Jurkat, Clone E6-1 (cell line): ENCODE measurements around the gene CRHBP.
"Not testable (repeated sequence)": the region's sequence is repeated elsewhere in the genome, so short reads cannot be mapped to it uniquely, and the experiment has no call there.

ENCODE experiments used
- DNase-seq: peaks from one replicate; pipeline ENCODE4 v3.0.0-alpha.2; 2011; ENCODE audit warnings: low read depth, low spot score
- H3K4me3 ChIP-seq: 2 replicates; pipeline ENCODE4 v1.5.1; 2011; ENCODE audit warnings: mild to moderate bottlenecking, low read length, control low read depth, moderate library complexity

The CRHBP gene

DNA sequence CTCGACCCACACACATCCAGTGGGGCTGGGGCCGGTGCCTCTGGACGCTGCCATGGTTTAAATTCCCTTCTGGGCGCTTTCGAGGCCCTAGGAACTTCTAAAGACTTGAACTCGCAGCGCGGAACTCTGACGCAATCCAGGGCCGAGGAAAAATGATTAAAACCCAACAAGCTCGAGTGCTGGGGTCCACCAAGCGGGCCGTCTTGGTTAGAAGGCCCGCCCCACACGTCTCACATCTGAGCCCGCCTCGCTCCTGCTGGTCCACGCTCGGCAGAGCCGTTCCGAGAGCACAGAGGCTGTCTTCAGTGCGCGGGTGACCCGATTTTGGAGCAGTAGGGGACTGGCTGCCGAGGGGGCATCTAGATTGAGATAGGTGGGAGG is 1.5 kb downstream of the CRHBP start:
- no peak for DNase-seq
- H3K4me3 ChIP-seq: no peak overlapping the region

DNA sequence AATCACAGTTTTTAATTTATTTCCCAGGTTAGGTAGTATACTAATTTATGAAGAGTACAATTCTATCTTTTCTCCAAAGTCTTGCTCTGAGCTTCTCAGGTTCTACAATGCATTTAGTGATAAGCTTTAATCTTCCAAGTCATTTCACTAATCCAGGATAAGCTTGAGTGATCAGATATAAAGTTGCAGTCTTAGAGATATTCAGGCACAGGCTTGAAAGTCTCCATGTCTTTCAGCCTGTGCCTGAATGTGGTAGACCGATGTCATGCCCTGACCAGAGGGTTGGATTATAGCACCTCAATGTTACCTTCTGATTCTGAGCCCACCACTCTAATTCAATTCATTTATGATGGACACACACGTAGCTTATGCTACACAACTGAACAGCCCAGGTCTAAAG is 3.2 kb downstream of the CRHBP start:
- H3K4me3 ChIP-seq: no peak overlapping the region
- DNase-seq: no peak

DNA sequence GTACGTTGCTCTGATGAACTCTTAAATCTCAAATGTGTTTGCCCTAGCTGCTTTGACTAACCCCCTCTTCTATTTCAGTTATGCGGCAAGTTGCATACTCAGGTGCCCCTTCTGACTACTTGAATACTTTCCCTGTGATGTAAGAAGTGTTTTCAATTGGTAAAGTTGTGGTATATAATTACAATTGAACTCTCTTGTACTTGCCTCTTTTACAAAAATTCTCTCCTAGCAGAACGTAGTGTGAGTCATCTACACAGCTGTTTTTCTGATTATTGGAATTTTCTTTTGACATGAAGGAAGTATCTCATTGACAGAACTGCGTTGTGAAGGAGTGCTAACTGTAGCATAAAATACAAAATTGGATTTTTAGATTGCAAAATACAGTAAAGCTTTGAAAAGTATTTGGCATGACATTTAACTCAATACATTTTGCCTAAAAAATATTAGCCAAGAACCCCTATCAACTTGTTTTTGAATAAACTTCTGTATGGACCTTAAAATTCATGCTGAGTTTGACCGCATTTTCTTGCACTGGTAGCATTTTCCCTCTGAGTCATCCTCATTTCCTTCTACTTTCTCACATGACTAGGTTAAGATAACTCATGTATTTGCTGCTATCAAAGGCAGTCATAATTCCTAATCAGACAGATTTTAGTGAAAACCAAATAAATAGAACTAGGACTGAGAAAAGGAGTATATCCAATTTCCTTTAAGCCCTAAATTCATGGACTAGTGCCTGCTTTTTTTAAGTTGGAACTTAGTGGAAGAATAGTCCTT is 6.3 kb downstream of the CRHBP start:
- no peak overlapping the region for H3K4me3 ChIP-seq
- DNase-seq: no peak

DNA sequence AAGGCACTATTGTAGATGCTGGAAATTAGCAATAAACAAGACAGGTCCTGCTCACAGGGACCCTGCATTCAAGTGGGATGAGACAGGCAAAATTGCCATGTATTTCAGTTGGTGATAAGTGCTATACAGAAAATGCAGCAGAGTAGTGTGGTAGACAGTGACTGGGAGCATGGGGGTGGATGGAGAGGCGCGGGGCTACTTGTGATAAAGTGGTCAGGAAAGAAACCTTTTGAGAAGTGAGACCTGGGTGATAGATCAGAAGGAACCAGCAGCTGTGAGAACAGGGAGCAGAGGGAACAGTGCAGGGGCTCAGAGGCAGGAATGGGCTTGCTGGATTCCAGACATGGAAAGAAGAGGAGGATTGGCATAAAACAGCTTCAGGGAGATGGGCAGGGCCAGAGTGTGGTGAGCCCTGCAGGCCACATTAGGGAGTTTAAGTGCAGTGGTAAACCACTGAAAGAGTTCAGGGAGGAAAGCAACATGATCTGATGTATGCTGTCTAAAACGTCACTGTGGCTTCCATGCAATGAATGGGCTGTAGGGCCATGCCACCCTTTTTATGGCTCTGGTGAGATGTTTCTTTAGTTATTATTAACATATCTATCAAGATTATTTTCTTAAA is 7.3 kb downstream of the CRHBP start:
- peak; percentile 11 for DNase-seq
- H3K4me3 ChIP-seq: no peak overlapping the region

DNA sequence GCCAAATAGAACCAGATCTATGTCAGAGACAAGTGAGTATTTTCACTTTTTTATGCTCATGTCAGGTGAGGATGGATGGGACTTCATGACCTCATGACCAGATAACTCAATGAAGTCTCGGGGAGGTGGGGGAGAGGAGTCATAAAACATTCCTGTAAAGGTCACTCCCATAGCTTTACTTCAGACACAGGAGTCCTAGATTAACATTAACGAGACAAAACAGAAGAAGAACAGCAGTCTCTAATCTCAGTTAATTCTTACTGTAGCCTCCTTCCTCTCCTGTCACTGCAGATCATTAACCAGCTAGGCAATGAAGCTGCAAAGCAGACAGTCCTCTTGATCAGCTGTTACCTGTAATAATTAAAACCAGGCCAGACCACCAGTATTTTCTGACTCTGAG is 11.2 kb downstream of the CRHBP start:
- DNase-seq: no peak
- H3K4me3 ChIP-seq: no peak overlapping the region

DNA sequence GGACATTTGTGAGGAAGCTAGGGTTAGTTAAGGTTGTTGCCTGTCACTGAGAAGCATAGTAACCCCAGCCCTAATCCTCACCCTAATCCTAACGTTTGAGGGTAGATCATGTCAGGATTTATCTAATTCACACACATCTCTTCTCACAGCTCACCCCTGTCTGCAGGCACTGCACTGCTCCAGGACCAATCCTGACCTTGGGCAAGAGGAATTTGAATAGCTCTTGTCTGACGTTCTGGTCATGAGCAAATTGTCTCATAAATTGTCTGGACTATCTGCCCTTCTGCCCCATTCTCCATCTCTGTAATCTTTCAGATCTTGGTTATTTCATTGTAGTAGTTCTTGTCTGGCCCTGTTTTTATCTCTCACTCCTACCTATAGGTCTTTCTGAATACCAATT is 18.7 kb downstream of the CRHBP start:
- DNase-seq: no peak
- H3K4me3 ChIP-seq: no peak overlapping the region

DNA sequence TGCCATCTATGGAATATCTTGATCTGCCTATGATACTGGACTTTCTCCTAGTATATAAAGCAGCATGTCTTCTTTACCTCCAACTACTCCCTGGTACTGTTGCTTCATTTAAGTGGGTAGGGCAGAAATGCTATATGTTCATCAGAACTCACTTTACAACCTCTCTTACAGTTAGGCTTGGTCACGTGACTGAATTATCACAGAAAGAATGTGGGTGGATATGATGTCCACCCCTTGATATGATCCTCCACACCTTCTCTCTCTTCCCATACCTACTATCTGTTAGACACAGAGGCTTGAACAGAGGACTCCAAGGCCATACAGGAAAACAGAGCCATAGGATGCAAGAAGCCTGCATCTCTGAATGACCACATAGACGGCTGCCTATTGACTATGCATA is 19.8 kb downstream of the CRHBP start:
- H3K4me3 ChIP-seq: no peak overlapping the region
- no peak for DNase-seq

DNA sequence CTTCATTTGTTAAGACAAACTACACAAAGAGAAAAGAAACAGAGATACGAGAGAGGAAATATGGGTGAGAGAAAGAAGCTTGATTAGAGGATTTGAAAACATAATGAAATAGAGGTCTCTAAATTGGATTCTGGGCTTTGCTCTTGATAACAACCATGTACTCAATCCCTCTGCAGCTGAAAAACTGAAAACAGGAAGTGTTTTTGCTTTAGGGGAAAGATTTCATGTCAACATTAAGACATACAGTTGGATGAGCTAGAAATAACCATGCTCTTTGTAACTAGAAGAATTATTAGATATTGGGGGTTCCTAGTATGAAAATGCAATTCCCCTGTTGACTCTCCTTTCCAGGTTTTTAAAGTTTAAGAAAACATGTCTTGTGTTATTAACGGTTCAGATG is 21.9 kb downstream of the CRHBP start:
- DNase-seq: no peak
- no peak overlapping the region for H3K4me3 ChIP-seq

DNA sequence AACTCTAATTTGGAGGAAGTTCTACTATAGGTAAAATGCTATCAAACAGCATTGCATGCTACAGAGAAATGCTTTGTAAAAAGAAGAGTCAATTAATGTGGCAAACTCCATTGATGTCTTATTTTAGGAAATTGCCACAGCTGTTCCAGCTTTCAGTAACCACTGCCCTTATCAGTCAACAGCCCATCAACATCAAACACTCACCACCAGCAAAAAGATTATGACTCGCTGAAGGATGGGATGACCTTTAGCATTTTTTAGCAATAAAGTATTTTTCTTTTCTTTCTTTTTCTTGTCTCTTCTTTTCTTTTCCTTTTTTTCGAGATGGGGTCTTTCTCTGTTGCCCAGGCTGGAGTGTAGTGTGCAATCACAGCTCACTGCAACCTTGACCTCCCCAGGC is 26.0 kb downstream of the CRHBP start:
- no peak overlapping the region for H3K4me3 ChIP-seq

DNA sequence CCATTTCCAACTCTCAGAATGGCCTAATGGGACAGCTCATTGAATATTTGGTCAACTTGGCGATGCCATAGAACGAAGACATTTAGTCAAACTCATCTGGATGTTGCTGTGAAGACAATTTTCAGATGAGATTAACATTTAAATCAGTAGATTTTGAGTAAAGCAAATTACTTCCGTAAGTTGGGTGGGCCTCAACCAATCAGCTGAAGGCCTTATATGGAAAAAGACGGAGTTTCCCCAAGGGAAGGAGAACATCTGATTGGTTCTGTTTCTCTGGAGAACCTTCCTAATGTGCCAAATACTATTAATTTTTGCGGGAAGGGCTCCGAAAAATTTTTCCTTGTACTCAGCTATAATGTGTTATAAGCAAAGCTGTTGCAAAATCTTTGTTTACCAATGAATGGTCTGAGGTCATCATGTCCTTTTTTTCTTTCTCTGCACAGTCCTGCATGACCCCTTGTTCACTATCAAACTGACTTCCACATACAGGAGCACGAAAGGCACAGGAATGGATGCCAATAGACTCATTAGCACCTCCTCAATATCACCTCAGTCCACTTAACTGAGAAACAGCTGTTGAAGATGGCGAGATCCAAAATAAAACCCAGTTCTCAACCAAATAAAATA is 27.8 kb downstream of the CRHBP start:
- no peak overlapping the region for H3K4me3 ChIP-seq
- DNase-seq: no peak

More for the DNA sequence above, 26.0 kb downstream of the CRHBP start:
- no peak for DNase-seq

DNA sequence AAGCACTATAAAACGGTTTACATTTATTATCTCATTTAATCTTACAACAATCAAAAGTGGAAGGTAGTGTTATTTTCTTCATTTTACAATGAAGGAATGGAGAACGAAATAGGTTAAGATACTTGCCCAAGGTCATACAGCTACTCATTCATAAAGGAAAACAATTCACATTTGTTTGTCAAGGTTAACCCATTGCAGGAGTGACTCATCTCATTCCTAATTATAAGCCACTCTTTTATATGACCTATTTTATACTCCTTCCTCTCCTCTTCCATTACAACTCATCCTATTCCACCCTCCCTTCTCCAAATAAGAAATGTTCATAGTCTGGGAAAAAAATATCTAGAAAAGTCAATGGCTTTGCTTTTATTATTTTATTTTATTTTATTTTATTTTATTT is 29.6 kb downstream of the CRHBP start:
- no peak for DNase-seq
- no peak overlapping the region for H3K4me3 ChIP-seq

DNA sequence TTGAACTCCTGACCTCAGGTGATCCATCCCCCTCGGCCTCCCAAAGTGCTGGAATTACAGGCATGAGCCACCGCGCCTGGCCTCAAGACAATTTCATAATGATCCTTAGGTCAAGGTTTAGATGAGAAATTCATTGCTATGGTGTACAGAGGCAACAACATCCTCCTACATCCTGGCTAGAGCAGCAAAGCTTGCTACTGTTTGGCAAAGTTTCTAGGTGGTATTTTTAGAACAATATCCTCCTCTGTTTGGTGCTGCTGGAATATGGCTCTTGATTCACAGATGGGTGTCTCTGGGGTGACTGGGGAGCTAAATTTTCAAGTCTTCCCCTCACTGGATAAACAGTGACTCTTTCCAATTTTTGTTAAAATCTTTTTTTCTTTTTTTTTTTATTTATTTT is 30.6 kb downstream of the CRHBP start:
- no peak for DNase-seq

DNA sequence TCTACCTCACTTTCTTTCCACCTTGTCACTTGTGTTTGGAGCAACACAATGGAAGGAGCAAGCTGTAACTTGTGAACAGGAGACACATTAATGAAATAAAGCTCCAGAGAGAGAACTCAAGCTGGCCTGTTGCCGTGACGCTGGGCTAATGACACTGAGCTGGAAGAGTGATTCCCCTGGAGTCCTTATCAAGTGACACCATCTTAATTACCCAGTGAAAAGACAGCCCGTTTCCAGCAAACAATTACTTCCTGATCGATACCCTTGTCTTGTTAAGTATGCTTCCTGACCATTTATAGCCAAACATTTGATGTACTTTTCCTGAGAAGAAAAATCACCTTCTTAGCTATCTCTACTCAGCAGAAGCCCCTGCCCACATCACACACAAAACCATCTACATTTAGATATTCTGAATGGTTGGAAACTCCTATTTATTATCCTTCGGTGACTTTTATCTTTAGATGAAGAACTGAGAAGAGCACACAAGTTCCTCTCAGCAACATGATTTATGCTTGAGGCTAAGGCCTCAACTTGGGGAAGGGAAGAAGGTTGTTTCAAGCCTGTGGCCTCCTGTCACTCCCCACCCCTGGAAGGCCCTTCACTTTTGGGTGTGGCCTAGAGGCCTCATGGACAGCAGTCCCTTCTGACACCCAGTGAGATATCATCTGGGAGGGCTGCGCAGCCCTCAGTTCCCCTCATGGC is 34.1 kb downstream of the CRHBP start:
- DNase-seq: no peak
- H3K4me3 ChIP-seq: no peak overlapping the region

More for the DNA sequence above, 30.6 kb downstream of the CRHBP start:
- H3K4me3 ChIP-seq: no peak overlapping the region

DNA sequence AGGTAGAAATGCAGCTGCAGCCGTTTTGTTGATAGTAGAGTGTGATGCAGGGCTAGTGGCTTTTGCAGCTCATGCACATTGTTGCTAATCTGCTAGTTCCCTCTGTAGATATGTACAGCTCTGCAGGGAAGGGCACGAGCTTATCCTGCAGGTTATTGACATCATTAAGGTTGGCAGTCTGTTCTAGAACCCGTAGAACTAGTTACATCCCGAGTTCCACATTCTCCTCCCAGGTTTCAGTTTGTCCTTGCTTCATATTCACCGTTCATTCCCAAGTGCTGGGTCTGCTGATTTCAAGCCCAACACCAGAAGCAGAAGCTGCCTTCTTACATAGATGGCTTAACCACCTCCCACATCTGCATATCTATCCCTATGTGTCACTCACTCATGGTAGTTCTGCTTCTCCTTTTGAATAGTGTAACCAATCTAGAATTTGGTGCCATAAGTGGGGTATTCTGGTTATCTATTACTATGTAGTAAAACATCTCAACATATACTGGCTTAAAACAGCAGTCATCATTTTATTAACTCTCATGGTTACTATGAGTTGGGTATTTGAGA is 38.1 kb downstream of the CRHBP start:
- no peak for DNase-seq
- H3K4me3 ChIP-seq: no peak overlapping the region

DNA sequence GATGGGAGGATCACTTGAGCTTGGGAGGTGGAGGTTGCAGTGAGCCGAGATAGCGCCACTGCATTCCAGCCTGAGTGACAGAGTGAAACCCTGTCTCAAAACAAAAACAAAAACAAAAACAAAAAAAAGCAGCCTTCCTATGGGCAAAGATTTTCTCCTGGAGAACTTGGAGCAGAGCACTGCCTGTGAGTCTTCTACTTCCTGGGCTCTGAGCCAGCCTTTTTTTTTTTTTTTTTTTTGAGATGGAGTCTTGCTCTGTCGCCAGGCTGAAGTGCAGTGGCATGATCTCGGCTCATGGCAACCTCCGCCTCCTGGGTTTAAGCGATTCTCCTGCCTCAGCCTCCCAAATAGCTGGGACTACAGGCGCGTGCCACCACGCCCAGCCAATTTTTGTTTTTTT is 40.6 kb downstream of the CRHBP start:
- DNase-seq, H3K4me3 ChIP-seq: not testable (repeated sequence)

DNA sequence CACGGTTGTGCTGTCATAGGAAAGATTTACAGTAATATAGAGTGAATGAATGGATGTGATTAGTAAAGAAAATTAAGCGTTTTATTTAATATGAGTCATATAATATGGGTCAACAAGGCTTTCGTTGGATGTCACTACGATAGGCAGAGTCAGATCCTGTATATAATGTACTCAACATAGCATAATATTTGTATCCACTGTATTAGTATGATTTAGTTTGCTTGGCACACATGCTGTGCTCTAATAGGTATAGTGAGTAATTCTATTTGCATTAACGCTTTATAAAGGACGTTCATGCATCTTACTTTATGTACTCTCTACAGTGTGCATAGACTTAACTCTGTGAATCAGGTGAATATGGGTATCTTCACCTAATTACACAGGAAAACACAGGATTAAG is 41.5 kb downstream of the CRHBP start:
- DNase-seq: no peak
- no peak overlapping the region for H3K4me3 ChIP-seq

DNA sequence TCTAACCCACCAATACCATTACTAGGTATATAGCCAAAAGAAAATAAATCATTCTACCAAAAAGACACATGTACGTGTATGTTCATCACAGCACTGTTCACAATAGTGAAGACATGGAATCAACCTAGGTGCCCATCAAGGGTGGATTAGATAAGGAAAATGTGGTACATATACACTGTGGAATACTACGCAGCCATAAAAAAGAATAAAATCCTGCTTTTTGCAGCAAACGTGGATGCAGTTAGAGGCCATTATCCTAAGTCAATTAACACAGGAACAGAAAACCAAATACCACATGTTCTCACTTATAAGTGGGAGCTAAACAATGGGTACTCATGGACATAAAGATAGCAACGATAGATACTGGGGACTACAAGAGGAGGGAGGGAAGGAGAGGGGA is 45.4 kb downstream of the CRHBP start:
- not testable (repeated sequence) for H3K4me3 ChIP-seq, DNase-seq

DNA sequence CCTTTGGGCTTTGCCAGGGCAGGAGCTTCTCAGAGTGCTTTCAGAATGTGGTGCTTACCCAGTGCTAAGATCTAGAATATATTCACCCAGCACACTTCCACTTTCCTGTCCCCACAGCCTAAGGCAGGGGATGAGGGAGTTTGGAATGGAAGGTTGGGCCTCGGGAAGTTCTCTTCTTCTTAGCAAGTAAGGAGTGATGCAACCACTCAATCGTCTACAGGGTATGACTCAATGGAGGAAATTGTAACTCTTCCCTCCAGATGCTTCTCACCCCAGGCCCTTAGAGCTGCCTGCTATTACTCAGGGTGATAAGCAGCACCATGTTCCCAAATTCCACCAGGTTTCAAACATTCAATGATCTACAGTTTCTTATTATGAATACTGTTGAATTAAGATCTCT is 46.6 kb downstream of the CRHBP start:
- no peak for DNase-seq
- H3K4me3 ChIP-seq: no peak overlapping the region

DNA sequence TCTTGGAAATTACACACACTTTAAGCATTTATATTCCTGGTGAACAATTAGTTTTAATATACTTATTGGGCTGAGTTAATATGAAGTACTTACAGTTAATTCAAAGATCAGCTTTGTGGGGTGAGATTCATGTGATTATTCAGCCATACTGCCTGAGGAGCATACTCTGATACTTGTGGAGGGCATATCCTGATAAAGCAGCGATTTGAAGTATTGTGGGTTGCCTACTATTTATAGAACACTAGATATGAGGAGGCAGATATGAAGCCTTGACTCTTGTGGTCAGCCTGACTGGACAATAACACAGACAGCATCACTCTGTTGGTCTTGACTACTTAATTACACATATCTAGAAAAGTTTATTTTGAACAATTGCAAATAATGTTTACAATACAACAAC is 50.4 kb downstream of the CRHBP start:
- no peak for DNase-seq
- no peak overlapping the region for H3K4me3 ChIP-seq

DNA sequence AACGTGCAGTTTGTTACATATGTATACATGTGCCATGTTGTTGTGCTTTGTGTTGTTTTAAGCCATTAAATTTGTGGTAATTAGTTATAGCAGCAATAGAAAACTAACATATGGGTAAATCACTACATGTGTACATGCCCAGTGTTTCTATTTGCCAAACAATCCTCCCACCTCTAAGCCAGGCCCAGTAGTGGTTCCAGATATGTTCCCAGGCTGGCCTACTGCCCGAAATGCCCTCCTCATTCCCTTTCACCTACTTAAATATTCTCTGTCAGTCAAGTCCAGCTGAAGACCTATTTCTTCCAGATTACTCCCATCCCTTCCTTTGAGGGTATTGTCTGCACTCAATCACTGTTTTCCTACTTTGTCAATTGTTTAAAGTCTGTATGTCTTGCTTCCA is 53.3 kb downstream of the CRHBP start:
- no peak overlapping the region for H3K4me3 ChIP-seq
- DNase-seq: no peak
